ENCODE data around the gene SAYSD1.
"Not testable (repeated sequence)": the region's sequence is repeated elsewhere in the genome, so short reads cannot be mapped to it uniquely, and the experiment has no call there.

SAYSD1 gene, protein sequence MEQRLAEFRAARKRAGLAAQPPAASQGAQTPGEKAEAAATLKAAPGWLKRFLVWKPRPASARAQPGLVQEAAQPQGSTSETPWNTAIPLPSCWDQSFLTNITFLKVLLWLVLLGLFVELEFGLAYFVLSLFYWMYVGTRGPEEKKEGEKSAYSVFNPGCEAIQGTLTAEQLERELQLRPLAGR

DNA sequence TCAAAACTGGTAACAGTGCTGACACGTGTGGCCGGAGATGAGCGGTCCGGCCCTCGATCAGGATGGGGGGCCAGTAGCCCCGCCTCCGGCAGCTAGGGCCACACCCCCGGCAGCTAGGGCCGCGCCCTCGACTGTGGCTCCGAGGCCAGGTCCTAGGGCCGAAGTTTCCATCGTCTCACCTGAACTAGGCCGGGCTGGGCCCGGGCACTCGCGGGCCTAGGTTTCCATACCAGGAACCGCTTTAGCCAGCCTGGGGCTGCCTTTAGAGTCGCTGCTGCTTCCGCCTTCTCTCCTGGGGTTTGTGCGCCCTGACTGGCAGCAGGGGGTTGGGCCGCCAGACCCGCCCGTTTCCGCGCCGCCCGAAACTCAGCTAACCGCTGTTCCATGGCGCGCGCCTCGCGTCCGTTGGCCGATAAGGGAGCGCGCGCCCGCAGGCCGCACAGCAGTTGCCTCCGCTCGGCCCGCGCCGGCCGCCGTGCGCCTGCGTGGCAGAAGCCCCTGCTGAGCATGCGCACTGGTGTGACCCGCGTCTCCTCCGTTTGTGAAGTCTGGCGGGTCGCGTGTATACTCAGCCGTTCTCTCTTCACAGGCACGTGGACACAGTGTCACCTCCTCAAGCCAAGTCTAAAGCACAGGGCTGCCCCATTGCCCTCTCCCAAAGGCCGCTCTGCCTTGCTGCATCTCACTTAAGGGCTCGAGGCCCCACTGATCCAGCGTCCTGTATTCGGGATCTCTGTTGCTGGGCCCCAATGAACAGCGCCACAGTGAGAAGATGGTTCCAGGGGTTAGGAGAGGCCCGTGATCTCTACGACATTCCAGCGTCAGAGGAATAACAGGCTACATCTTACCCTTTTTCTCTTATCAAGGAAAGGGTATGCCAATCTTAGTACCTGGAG lies at the start of gene SAYSD1:
Gene SAYSD1, minus strand, starts transcription at position 483 of the 896 bp plus-strand sequence. Its CDS starts 97 bp downstream, at position 386.
- DNase-seq = peak; percentile 56

- DNase-seq = no peak
Measured at GRCh38 chr6:39157511-39157910, 42.5 kb upstream of the SAYSD1 start.

- no peak for DNase-seq
Measured at GRCh38 chr6:39156801-39157200, 41.8 kb upstream of the SAYSD1 start.

DNA sequence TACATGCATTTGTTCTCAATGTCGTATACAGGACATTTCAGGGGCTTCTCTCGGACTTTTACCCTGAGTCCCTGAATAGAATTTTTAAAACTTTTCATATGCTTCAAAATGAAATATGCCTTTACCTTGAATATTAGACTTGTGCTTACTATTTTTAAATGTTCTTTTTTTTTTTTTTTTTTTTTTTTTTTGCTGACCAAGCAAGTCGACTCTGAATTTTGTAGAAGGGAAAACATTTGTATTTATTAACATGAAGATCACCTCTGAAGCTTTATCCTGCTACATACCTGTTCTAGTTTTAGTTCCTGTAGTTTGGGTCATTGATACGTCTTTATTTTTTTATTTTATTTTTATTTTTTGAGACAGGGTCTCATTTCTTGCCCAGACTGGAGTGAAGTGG lies 39.7 kb upstream of the SAYSD1 start:
- DNase-seq = no peak

DNA sequence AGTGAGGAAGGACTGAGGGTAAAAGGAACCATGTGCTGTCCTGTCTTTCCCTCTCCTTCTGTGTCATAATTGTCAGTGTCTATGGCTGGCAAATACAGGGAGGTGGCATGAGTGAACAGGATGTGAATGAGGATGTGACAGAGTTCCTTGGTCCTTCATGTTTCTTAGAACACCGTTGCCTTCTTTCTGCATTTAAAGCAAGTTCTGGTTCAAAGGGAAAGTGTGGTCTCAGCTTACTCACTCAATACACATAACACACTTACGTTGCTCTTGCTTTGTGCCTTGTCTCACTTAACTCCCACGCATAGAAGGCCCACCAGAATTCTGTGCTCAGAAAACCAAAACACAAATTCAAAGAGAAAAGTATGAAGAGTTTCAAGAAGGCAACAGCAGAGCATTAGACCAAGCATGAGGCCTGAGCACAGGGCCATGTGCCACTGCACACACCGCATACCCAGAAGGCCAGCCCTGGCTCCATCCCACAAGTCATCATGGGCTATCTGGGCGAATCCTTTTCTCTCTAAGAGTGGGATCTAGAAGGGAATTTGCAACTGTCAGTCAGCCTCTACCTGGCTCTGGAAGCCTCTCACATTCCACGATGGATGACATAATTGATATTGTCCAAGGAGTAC lies 38.9 kb upstream of the SAYSD1 start:
- no peak for DNase-seq

- no peak for DNase-seq
Measured at GRCh38 chr6:39152262-39152661, 37.3 kb upstream of the SAYSD1 start.

DNA sequence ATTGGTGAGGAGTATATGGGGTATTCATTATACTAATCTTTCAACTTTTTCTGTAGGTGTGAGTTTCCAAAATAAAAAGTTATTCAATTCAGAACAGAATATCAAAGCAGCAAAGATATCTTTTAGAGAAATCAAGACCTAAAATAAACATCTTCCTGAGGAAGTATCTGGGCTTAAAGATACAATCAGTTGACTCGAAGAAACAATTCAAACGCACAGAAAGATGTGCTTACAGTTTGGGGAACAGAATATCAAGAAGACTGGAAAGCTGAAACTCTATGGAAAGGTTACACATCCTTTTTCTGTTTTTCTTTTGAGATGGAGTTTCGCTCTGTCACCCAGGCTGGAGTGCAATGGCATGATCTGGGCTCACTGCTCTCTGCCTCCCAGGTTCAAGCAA lies 36.2 kb upstream of the SAYSD1 start:
- no peak for DNase-seq

DNA sequence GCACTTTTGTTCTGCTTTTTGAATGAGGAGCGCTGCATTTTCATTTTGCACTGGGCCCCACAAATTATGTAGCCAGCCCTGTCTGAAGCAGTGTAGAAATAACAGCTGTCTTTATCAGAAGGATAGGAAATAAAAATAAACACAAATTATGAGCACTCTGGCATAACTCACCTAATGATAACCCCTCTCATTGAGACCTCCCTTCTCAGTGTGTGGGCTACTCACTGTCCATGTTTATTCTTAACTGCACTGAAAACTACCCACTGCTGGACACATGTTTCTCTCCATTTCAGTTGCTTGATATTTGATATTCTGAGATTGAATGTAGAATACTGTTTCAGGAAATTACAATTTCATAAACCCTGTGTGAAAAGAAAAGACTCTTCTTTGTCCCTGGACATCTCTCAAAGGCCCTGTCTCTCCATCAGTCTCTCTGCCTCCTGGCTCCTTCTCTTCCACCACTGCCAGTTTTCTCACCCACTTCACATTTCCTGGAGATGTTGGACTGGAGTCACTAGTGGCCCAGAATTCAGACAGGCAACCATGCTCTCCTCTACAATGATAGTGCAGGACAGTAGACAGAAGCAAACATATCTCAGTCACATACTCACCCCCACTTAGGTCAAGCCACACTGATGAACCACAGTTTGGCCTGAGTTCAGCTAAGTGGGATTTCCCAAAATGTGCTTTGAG lies 29.6 kb upstream of the SAYSD1 start:
- no peak for DNase-seq

DNA sequence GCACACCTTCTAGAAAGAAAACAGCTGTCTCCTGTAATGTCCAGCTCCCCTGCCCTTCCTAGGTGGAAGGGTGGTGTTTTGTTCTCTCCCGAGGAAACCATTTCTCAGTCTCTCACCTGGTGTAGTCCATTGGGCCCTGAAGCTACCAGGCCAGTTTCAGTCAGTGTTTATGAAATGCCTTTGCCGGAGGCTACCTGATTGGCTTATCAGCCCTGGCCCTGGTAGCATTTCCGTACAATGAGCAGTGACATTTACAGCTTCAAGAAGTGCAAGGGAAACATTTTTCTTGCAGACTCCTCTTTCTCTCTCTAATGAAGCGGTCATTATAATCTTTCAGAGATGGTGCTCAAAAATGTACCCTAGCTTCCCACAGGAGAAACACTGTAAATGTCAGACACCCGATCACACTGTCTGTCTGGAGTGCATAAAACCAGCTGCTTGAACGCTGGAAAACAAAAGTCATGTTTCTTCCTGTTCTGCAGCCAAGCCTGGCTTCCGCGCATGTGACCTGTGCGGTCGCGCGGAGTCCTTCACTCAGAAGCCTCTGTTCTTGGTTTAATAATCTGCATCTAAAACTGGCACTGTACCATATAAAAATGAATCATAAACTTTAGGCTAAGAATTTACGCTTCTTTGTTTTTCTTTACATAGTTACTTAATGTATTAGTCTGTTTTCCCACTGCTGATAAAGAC lies 28.4 kb upstream of the SAYSD1 start:
- DNase-seq = no peak

GRCh38 chr6:39140556-39141167 lies 25.7 kb upstream of the SAYSD1 start:
- DNase-seq = no peak

DNA sequence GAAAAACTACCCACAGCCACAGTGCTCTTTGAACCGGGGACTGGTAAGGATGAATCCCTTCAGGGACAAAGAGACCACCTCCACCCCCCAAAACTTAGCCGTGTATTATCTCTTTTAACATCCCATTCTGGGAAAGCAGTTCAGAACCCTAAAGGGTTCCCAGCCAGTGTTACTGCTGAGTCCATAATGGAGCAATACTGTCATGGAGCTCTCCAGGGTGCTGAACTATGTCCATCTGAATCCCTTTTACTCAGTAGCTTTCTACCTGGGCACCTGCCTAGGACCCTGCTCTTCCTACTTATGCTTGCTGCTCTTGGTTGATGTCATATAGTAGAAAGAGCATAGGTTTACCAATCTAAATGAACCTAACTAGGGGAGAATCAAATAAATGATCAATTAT lies 22.3 kb upstream of the SAYSD1 start:
- DNase-seq = no peak

DNA sequence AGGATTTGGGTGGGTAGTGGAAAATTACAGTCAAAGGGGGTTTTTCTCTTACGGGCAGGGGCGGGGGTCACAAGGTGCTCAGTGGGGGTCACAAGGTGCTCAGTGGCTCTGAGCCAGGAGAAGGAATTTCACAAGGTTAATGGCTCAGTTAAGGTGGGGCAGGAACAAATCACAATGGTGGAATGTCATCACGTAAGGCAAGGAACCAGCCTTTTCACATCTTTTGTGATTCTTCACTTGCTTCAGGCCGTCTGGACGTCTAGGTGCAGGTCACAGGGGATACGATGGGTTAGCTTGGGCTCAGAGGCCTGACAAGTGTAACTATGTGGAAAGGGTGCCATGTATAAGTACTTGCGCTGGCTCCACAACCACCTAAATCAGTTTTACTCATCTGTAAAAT lies 21.2 kb upstream of the SAYSD1 start:
- DNase-seq = not testable (repeated sequence)

DNA sequence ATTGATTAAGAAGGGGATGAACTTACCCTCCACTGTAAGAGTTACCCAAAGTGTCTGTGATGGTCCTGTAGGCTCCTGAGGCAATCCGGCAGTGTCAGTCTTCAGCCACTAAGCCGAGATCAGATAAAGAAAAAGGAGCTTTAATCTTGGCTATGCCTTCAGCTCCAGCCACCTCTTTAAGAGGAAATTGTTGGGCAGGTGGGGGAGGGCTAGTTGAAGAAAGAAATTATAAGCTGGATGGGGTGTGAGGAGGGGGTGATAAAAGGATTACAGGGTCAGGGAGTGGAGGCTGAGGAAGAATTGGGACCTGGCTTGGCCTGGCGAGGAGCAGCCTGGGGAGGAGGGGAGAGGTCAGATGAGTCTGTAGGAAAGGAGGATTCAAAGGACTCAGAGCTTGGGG lies 19.8 kb upstream of the SAYSD1 start:
- not testable (repeated sequence) for DNase-seq

GRCh38 chr6:39130691-39131090 lies 15.7 kb upstream of the SAYSD1 start:
- no peak for DNase-seq

- DNase-seq = no peak
Measured at GRCh38 chr6:39128832-39129231, 13.8 kb upstream of the SAYSD1 start.

DNA sequence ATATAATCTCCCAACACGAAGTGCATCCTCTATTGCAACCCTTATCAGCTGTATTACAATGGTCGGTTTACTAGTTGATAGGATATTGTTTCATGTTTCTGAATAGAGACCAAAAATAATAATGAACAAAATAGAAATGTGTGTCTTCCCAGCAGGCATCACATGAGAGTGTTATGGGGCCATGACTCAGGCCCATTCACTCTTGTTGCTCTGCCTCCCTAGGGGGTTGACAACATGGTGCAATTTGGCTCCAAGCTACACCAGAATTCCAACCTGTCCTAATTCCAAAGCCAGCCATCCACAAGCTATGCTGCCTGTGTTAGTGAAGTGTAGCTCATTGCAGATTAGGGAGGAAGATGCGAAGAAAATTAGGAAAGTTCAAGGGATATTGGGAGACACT lies 13.1 kb upstream of the SAYSD1 start:
- DNase-seq = no peak

- no peak for DNase-seq
Measured at GRCh38 chr6:39124114-39124513, 9.1 kb upstream of the SAYSD1 start.

DNA sequence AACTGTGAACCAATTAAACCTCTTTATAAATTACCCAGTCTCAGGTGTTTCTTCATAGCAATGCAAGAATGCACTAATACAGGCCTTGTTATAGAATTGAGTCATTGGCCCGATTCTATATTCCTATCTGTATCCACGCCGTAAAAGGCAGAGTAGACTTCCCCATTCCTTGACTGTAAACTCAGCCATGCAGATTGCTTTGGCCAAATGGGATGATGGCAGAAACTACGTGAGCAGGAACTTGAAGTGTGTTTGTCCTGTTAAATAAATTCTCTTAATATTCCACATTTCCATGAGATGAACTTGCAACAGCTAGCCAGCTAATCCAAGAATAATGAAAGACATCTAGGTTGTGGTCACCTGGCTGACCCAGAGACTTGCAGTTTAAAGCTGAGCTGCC lies 3.9 kb upstream of the SAYSD1 start:
- DNase-seq = no peak

GRCh38 chr6:39114388-39114703 lies 640 bp downstream of the SAYSD1 start:
- DNase-seq = no peak

GRCh38 chr6:39113788-39114187 lies 1.2 kb downstream of the SAYSD1 start:
- no peak for DNase-seq

GRCh38 chr6:39111280-39111679 lies 3.7 kb downstream of the SAYSD1 start:
- DNase-seq = no peak

GRCh38 chr6:39108041-39108839 lies 6.7 kb downstream of the SAYSD1 start:
- DNase-seq = no peak
